Stimulated activated naive B cell treated with anti-CD40 and anti-IgM and Interleukin-4, amounts not matched to agents 10 μg/mL and 1 μg/mL and 100 μg/mL, for 72 hours (primary cell): Measurements from ENCODE around the gene PHLDA2.

Experiments
- ATAC-seq, 2 donors: fragments of 150-1000 bp; cut with Tn5 transposase; replicated peaks; 2 replicates each; pipeline ENCODE4 v1.10.0; 2021; ENCODE audit warnings: moderate library complexity in 1 of 2
- DNase-seq: peaks from one replicate; pipeline ENCODE4 v3.0.0; 2021
- H3K27ac Mint-ChIP-seq: one replicate; pipeline ENCODE4 v1.8.0; 2022; ENCODE audit warnings: mild to moderate bottlenecking, mixed read lengths
- H3K27me3 Mint-ChIP-seq, 2 donors: one replicate each; pipeline ENCODE4 v1.8.0; 2022; ENCODE audit warnings: mixed read lengths in 2 of 2
- H3K36me3 Mint-ChIP-seq, 2 donors: one replicate each; pipeline ENCODE4 v1.8.0; 2022; ENCODE audit warnings: mixed read lengths in 2 of 2, mild to moderate bottlenecking in 1 of 2
- H3K4me1 Mint-ChIP-seq, 2 donors: one replicate each; pipeline ENCODE4 v1.8.0; 2022; ENCODE audit warnings: mixed read lengths in 2 of 2, mild to moderate bottlenecking in 1 of 2
- H3K4me3 Mint-ChIP-seq, 2 donors: one replicate each; pipeline ENCODE4 v1.8.0; 2022; ENCODE audit warnings: mild to moderate bottlenecking in 2 of 2, mixed read lengths in 2 of 2, moderate library complexity in 1 of 2
- H3K9me3 Mint-ChIP-seq, 2 donors: one replicate each; pipeline ENCODE4 v1.8.0; 2022; ENCODE audit warnings: mixed read lengths in 2 of 2, mild to moderate bottlenecking in 1 of 2

The PHLDA2 gene

DNA sequence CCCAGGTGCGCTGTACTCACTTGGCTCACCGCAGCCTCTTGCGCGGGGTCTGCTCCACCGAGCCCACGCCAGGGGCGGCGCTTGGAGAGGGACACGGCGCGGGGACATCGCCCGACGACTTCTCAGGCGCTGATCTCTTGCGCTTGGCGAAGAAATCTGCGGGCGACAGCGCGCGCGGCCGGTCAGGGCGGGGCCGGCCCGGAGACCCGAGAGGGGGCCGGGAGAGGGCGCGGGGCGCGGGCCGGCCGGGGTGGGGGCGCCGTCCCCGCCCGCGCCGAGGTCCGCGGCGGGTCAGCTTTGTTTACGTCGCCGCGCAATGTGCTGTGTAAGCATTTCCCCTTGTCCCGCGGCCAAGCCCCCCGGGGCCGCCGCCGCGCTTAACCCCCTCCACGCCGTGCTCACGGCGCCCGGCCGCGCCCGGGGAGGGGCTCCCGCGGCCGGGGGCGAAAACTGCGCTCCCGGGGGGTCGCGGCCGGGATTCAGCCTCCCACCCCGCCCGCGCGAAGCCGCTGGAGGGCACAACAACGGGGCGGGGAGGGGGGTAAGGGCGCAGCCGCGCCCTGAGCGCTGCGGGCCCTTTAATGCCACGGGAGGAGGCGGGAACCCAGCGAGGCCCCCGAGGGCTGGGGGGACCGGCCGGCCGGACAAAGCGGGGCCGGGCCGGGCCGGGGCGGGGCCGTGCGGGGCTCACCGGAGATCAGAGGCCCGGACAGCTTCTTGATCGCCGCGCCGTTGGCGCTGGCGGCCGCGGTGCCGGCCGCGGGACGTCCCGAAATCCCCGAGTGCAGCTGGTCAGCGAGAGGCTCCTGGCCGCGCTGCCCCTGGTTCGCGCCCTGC is 45.0 kb downstream of the PHLDA2 start:
- H3K4me3 Mint-ChIP-seq = peak overlapping the region; percentile 41 to 46
- no peak for DNase-seq
- H3K27me3 Mint-ChIP-seq = peaks cover 21 to 36% of the 10 kb centered on the region in 2 donors
- peaks cover 6 to 26% of the 10 kb centered on the region in 2 donors for H3K4me1 Mint-ChIP-seq
- no peak overlapping the region for H3K27ac Mint-ChIP-seq
- H3K9me3 Mint-ChIP-seq = no peaks in the 10 kb centered on the region
- no peak for ATAC-seq
- no peaks in the 10 kb centered on the region for H3K36me3 Mint-ChIP-seq

DNA sequence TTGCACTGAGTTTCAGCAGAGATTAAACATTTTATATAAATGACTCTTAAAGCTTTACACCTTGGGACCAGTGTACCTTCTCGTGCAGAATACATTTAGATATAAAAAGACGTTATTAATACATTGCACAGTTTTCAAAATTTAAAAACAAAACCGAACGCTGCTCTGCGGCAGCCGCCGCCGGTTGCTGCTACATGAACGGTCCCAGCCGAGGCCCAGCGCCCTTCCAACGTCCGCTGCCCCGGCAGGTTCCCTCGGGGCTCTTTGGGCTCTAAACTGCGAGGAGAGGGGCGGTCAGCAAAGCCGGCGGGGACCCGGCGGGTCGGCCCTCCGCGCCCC is 45.6 kb downstream of the PHLDA2 start:
- Mint-ChIP-seq H3K4me3 (peak overlapping the region; percentile 41 to 46), H3K27ac (no peak overlapping the region), H3K36me3 (no peaks in the 10 kb centered on the region), H3K9me3 (no peaks in the 10 kb centered on the region), H3K4me1 (peaks cover 6 to 26% of the 10 kb centered on the region in 2 donors), H3K27me3 (peaks cover 21 to 42% of the 10 kb centered on the region in 2 donors)
- DNase-seq (no peak), ATAC-seq (no peak)

DNA sequence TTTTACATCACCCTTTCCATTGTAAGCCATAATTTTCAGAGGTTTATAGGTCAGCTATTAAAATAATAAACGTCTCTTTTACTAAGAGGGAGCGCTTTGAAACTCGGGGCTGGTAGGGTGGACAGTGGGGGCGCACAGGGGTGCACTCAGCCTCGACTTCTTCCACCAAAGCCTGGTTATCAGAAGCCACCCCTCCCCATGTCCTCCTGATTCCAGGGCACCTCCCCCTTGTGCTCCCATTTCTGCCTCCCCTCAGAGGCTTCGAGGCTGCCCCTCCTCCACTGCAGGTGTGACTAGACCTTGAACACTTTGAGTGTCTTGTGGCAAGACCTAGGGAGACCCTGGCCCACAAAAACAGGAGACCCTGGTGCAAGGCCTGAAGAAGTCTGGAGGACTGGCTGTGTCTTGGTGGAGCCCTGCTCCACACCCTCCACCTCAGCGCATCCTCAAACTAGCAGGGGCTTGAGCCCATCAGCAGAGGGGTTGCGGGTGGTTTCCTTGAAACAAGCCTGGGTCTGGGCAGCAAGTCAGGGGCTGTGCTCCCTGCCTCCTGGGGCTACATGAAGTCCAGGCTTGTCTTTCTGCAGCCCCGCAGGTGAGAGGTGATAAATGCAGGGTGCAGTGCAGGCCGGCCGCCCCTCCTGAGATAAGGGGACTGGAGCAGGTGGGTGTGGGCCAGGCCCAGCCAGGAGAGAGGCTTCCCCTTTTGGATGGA is 46.7 kb downstream of the PHLDA2 start:
- peak overlapping the region; percentile 42 for H3K27ac Mint-ChIP-seq
- ATAC-seq = no peak
- no peaks in the 10 kb centered on the region for H3K9me3 Mint-ChIP-seq
- peaks cover 5 to 18% of the 10 kb centered on the region in 2 donors for H3K4me1 Mint-ChIP-seq
- peaks cover 21 to 47% of the 10 kb centered on the region in 2 donors for H3K27me3 Mint-ChIP-seq
- no peak for DNase-seq
- no peaks in the 10 kb centered on the region for H3K36me3 Mint-ChIP-seq
- H3K4me3 Mint-ChIP-seq = peak overlapping the region; percentile 61 to 66

DNA sequence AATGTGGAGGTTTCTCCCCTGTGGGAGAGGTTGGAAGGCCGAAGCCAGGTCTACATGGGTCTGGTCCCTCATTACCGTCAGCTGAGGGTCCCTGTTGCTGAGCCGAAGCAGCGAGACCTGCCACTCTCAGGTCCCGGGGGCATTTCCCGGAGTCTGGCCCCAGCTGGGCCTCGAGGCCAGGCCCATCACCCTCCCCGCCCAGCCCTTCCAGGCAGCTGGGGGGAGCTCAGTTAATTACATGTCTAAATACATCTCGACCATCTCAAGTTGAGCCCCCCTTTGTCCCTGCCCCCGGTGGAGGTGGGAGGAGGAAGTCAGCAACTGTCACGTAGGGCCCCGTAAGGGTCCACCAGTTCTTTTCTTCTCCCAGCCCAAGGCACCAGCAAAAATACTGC is 47.2 kb downstream of the PHLDA2 start:
- Mint-ChIP-seq H3K27ac (no peak overlapping the region), H3K4me3 (no peak overlapping the region), H3K9me3 (no peaks in the 10 kb centered on the region), H3K4me1 (peaks cover 5 to 18% of the 10 kb centered on the region in 2 donors), H3K36me3 (no peaks in the 10 kb centered on the region), H3K27me3 (peaks cover 21 to 47% of the 10 kb centered on the region in 2 donors)
- DNase-seq = no peak
- ATAC-seq = no peak

DNA sequence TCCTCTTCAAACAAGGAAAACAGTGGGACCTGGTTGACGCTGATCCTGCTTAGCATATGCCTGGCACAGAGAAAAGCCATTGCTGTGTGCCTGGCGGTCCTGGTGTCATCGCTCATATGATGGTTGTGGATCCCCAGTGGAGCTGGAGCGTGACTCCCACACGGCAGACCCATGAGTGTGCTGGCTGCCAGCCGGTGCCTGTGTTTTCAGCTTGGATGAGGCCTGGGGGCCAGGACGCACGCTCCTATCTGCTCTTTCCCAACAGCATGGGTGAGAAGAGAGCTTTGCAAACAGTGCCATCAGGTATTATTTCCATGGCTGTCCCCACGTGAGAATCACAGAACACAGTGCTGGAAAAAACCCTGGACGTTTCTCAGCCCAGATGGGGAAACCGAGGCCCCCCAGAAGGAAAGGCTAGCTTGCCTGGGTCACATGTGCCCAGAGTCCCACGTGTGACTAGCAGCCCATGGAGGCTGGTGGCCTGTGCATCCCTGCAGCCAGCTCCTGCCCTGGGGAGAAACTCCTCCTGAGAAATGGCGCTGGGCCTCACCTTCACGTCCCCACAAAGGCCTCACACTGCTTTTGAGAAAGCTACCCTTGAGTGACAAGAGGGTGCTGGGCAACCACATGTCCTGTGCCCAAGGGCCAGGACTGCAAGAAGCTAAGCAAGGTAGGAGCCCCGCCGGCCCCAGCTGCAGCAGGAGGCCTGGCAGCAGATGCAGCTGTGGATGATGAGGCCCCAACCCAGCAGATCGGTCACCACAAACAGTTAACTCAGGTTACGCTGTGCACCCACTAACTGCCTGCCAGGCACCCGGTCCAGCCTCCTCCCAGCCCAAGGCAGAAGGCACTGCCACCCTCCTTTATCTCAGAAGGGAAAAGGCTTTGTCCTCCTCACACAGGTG is 47.9 kb downstream of the PHLDA2 start:
- Mint-ChIP-seq H3K9me3 (peaks cover 0 to 2% of the 10 kb centered on the region in 2 donors), H3K4me3 (no peak overlapping the region), H3K27me3 (peaks cover 21 to 47% of the 10 kb centered on the region in 2 donors), H3K36me3 (no peaks in the 10 kb centered on the region), H3K27ac (no peak overlapping the region), H3K4me1 (peaks cover 5 to 13% of the 10 kb centered on the region in 2 donors)
- DNase-seq = no peak
- ATAC-seq = no peak

DNA sequence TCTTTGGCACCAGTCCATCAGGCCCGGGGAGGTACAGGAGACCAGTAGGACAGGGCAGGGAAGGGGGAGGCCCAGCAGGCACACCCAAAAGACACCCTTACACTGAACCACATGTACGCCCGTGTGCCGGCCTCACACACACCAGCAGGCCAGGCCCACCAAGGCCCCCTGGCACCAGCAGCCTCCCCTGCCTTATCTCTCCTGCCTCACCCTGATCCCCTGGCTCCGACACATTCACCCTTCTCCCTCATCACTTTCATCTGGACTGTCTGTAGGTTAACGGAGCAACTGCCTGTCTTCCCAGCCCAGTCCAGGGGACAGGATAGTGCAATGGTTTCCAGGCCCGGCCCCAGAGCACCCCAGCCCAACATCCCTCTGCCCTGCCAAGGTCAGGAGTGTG is 48.6 kb downstream of the PHLDA2 start:
- H3K27ac Mint-ChIP-seq = no peak overlapping the region
- H3K4me3 Mint-ChIP-seq = no peak overlapping the region
- peaks cover 23 to 47% of the 10 kb centered on the region in 2 donors for H3K27me3 Mint-ChIP-seq
- ATAC-seq = no peak
- H3K9me3 Mint-ChIP-seq = peaks cover 0 to 2% of the 10 kb centered on the region in 2 donors
- H3K4me1 Mint-ChIP-seq = peaks cover 5 to 13% of the 10 kb centered on the region in 2 donors
- DNase-seq = no peak
- no peaks in the 10 kb centered on the region for H3K36me3 Mint-ChIP-seq

DNA sequence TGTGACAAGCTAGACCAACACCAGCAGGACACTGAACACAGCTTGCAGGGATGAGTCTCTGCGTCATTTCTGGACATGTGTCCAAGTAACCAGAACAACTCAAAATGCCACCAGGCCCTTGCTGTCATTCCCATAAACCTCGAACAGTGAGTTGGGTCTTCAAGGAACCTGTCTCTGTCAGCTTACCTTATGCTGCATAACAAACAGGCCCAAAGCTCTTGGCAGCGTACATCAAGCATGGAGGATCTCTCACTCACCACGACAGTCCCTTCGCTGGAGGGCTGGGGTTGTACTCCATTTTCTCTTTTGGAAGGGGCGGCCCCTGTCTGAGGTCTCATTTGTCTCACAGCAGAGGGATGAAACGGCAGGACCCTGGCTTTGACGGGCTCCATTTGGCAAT is 50.4 kb downstream of the PHLDA2 start:
- ATAC-seq (no peak), DNase-seq (no peak)
- Mint-ChIP-seq H3K36me3 (peaks cover 6 to 7% of the 10 kb centered on the region in 2 donors), H3K4me1 (peaks cover 2 to 8% of the 10 kb centered on the region in 2 donors), H3K9me3 (peaks cover 9 to 10% of the 10 kb centered on the region in 2 donors), H3K27ac (no peak overlapping the region), H3K27me3 (peaks cover 39 to 51% of the 10 kb centered on the region in 2 donors), H3K4me3 (no peak overlapping the region)
